A673 (cell line): ENCODE measurements around the gene NOB1.

Source experiments
- CTCF ChIP-seq: fragments of 300-800, 200-600 bp; sonication (generic); conservative IDR thresholded peaks from 2 replicates; pipeline ENCODE4 v1.5.1; 2017; ENCODE audit warnings: low read depth, mild to moderate bottlenecking, antibody characterized with exemption, low read length, moderate library complexity, mixed read lengths
- EZH2 ChIP-seq: fragments of 200-600 bp; sonication (generic); IDR thresholded peaks from 2 replicates; pipeline ENCODE4 v1.6.1; 2017; ENCODE audit warnings: borderline replicate concordance, low read depth, mild to moderate bottlenecking, mixed read lengths, antibody characterized with exemption, low read length; ENCODE audit not compliant: poor library complexity, severe bottlenecking

GRCh38 chr16:69762814-69763598, 8.3 kb upstream of the NOB1 start:
- TF ChIP-seq CTCF (no peak), EZH2 (no peak)
